GM23338 (cell line): ENCODE results near the gene PTPRN2. TPM values are rescaled to one million over a fixed set of nuclear protein-coding genes. Genes with fewer than 3 reads are reported as not detected.

Experiments used
- ETS1 ChIP-seq: IDR thresholded peaks from 2 replicates; pipeline ENCODE4 v1.6.1; 2016; ENCODE audit warnings: antibody characterized with exemption
- EZH2phosphoT487 ChIP-seq: fragments of 200-600 bp; sonication (generic); IDR thresholded peaks from one replicate; pipeline ENCODE4 v1.8.1; 2018; ENCODE audit warnings: antibody characterized with exemption; ENCODE audit not compliant: unreplicated experiment
- NANOG ChIP-seq: IDR thresholded peaks from 2 replicates; pipeline ENCODE4 v1.6.1; 2016; ENCODE audit warnings: antibody characterized with exemption, borderline replicate concordance
- POLR2AphosphoS5 ChIP-seq: IDR thresholded peaks from 2 replicates; pipeline ENCODE4 v1.6.1; 2016; ENCODE audit warnings: antibody characterized with exemption, low read depth
- polyA plus RNA-seq: library from polyadenylated mRNA; unstranded; fragments of >200 nt; fragmentation: Nextera tagmentation; extraction: Ambion mirVana; gene quantifications from 2 replicates; pipeline ENCODE4 v1.2.1, GENCODE V29; 2016
- total RNA-seq: library from RNA; depleted of rRNA; stranded (reverse); fragments of >200 nt; shearing (Covaris generic); gene quantifications from 2 replicates; pipeline ENCODE4 v1.2.3, GENCODE V29; 2014
- TF ChIP-seq, protein P1 (sequence below): fragments of 250-450 bp; sonication (Bioruptor Pico); IDR thresholded peaks from 2 replicates; pipeline ENCODE4 v1.5.0; 2020; ENCODE audit warnings: mild to moderate bottlenecking, moderate library complexity
- TF ChIP-seq, protein P2 (sequence below), 2 experiments: fragments of 200-600 bp in 1 of 2; sonication (generic) in 1 of 2; conservative IDR thresholded peaks; 2 replicates each; pipeline versions ENCODE4 v1.5.1 to v1.6.1; 2016 to 2017; ENCODE audit warnings: antibody characterized with exemption in 2 of 2, low read depth in 2 of 2, mild to moderate bottlenecking in 2 of 2, moderate library complexity in 1 of 2

Gene PTPRN2
- total and polyA plus RNA-seq, 2 experiments from 2014 or later, result 0.87 to 4.0 TPM

DNA sequence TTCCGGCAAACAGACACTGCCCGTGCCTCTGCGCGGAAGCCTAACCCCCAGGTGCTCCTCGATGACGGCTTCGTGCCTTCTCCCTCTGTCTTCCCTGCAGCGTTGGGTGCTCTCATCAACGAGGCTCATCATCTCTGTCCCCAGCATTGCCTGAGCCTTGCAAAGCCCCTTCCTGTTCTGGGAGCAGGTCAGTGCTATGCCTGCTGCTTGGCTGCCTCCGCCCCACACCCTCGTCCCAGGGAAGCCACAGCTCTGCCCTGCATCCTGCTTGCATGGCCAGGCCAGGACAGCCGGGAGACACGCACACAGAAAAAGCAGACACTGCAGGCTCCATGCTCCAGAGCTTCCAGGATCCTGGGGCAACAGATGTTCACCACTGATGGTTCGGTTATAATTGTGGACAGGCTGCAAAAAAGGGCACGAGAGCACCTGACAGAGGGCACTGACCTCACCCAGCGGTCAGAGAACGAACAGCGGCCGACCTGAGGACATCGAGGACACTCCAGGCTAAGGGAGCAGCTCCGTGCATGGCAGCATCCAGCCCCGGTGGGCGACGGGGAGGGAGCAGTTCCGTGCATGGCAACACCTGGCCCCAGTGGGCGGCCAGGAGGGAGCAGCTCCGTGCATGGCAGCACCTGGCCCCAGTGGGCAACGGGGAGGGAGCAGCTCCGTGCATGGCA lies 265.5 kb downstream of the PTPRN2 start (continued):
- TF ChIP-seq, protein P1, sequence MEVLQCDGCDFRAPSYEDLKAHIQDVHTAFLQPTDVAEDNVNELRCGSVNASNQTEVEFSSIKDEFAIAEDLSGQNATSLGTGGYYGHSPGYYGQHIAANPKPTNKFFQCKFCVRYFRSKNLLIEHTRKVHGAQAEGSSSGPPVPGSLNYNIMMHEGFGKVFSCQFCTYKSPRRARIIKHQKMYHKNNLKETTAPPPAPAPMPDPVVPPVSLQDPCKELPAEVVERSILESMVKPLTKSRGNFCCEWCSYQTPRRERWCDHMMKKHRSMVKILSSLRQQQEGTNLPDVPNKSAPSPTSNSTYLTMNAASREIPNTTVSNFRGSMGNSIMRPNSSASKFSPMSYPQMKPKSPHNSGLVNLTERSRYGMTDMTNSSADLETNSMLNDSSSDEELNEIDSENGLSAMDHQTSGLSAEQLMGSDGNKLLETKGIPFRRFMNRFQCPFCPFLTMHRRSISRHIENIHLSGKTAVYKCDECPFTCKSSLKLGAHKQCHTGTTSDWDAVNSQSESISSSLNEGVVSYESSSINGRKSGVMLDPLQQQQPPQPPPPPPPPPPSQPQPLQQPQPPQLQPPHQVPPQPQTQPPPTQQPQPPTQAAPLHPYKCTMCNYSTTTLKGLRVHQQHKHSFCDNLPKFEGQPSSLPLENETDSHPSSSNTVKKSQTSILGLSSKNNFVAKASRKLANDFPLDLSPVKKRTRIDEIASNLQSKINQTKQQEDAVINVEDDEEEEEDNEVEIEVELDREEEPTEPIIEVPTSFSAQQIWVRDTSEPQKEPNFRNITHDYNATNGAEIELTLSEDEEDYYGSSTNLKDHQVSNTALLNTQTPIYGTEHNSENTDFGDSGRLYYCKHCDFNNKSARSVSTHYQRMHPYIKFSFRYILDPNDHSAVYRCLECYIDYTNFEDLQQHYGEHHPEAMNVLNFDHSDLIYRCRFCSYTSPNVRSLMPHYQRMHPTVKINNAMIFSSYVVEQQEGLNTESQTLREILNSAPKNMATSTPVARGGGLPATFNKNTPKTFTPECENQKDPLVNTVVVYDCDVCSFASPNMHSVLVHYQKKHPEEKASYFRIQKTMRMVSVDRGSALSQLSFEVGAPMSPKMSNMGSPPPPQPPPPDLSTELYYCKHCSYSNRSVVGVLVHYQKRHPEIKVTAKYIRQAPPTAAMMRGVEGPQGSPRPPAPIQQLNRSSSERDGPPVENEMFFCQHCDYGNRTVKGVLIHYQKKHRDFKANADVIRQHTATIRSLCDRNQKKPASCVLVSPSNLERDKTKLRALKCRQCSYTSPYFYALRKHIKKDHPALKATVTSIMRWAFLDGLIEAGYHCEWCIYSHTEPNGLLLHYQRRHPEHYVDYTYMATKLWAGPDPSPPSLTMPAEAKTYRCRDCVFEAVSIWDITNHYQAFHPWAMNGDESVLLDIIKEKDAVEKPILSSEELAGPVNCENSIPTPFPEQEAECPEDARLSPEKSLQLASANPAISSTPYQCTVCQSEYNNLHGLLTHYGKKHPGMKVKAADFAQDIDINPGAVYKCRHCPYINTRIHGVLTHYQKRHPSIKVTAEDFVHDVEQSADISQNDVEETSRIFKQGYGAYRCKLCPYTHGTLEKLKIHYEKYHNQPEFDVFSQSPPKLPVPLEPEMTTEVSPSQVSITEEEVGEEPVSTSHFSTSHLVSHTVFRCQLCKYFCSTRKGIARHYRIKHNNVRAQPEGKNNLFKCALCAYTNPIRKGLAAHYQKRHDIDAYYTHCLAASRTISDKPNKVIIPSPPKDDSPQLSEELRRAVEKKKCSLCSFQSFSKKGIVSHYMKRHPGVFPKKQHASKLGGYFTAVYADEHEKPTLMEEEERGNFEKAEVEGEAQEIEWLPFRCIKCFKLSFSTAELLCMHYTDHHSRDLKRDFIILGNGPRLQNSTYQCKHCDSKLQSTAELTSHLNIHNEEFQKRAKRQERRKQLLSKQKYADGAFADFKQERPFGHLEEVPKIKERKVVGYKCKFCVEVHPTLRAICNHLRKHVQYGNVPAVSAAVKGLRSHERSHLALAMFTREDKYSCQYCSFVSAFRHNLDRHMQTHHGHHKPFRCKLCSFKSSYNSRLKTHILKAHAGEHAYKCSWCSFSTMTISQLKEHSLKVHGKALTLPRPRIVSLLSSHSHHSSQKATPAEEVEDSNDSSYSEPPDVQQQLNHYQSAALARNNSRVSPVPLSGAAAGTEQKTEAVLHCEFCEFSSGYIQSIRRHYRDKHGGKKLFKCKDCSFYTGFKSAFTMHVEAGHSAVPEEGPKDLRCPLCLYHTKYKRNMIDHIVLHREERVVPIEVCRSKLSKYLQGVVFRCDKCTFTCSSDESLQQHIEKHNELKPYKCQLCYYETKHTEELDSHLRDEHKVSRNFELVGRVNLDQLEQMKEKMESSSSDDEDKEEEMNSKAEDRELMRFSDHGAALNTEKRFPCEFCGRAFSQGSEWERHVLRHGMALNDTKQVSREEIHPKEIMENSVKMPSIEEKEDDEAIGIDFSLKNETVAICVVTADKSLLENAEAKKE (CRISPR knock-in tag), result no peak
- TF ChIP-seq, protein P2, sequence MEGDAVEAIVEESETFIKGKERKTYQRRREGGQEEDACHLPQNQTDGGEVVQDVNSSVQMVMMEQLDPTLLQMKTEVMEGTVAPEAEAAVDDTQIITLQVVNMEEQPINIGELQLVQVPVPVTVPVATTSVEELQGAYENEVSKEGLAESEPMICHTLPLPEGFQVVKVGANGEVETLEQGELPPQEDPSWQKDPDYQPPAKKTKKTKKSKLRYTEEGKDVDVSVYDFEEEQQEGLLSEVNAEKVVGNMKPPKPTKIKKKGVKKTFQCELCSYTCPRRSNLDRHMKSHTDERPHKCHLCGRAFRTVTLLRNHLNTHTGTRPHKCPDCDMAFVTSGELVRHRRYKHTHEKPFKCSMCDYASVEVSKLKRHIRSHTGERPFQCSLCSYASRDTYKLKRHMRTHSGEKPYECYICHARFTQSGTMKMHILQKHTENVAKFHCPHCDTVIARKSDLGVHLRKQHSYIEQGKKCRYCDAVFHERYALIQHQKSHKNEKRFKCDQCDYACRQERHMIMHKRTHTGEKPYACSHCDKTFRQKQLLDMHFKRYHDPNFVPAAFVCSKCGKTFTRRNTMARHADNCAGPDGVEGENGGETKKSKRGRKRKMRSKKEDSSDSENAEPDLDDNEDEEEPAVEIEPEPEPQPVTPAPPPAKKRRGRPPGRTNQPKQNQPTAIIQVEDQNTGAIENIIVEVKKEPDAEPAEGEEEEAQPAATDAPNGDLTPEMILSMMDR (conservative IDR thresholded peaks at IDR 0.05; ENCODE audit: low read depth in 2 of 2), result no peak
- no peak for TF ChIP-seq POLR2AphosphoS5
- TF ChIP-seq ETS1, result no peak
- no peak for TF ChIP-seq NANOG
- TF ChIP-seq EZH2phosphoT487, result no peak
